NCI-H1092 (cell line): Measurements from ENCODE around the gene LRRC36.

Experiments
- DNase-seq: peaks from one replicate; lab custom pipeline; 2025; lab: John Stamatoyannopoulos, UW

The LRRC36 gene

GRCh38 chr16:67424261-67424615, 97.6 kb downstream of the LRRC36 start:
- no peak for DNase-seq

GRCh38 chr16:67425061-67425460, 98.4 kb downstream of the LRRC36 start:
- DNase-seq: no peak

- DNase-seq: no peak
Measured at GRCh38 chr16:67425580-67425979, 99.0 kb downstream of the LRRC36 start.

- no peak for DNase-seq
Measured at GRCh38 chr16:67426022-67426421, 99.4 kb downstream of the LRRC36 start.

- DNase-seq: no peak
Measured at GRCh38 chr16:67426950-67427349, 100.3 kb downstream of the LRRC36 start.

- DNase-seq: peak; percentile 73
Measured at GRCh38 chr16:67428146-67428731, 101.6 kb downstream of the LRRC36 start.

- DNase-seq: no peak
Measured at GRCh38 chr16:67429053-67429798, 102.6 kb downstream of the LRRC36 start.

- no peak for DNase-seq
Measured at GRCh38 chr16:67429799-67430503, 103.3 kb downstream of the LRRC36 start.

GRCh38 chr16:67430504-67430976, 103.9 kb downstream of the LRRC36 start:
- no peak for DNase-seq

GRCh38 chr16:67430977-67431774, 104.6 kb downstream of the LRRC36 start, which contains the start of gene HSD11B2:
HSD11B2 (plus strand) TSS chr16:67431121; CDS start chr16:67431249, 128 bp downstream.
- peak; percentile 83 for DNase-seq

GRCh38 chr16:67431775-67432505, 105.3 kb downstream of the LRRC36 start:
- peak; percentile 51 for DNase-seq

GRCh38 chr16:67432506-67432890, 105.9 kb downstream of the LRRC36 start:
- no peak for DNase-seq

GRCh38 chr16:67433131-67433719, 106.6 kb downstream of the LRRC36 start:
- no peak for DNase-seq
